GM18870 (cell line): Measurements from ENCODE around the gene SRCIN1.

Experiments used
- ATAC-seq: cut with Tn5 transposase; IDR thresholded peaks from one replicate; pipeline ENCODE4 v1.9.1; 2021; ENCODE audit warnings: moderate library complexity; ENCODE audit not compliant: unreplicated experiment

The SRCIN1 gene

DNA sequence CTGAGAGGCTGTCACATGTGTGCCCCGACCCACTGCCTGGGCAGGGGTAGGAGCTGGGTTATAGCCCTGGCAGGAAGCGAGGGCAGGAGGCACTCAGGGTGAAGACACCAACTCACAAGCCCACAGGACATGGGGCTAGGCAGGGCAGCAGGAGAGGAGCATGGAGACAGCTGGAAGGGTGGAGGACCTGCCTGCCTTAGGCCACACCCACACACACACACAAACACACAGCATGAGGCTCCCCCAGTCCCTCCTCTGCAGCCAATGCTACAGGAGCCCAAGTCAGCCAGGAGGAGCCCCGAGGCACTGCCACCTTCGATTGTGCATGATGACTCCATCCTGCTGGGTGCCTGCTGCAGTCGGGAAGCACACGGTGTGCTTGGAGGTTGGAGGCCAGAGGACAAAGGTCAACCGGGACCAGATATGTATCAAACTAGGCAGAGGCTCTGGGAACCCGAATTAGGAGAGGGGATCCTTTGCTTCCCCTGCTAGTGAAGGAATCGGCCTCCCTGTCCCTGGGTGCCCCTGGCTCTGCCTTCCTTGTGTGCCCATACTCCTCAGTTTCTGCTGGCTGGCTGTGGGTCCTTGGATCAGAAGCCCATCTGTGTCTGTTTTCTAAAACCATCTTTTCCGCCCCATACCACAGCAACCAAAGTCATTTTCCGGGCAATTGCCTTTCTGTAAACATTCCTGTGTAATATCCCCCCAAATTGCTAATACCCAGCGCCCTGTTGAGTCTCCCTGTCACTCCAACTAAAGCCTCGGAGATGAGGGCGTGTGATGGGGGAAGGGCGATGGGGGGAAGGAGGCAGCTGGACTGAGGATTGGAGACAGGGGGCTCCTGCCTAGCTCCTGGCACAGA lies 20.5 kb downstream of the SRCIN1 start:
- ATAC-seq: no peak

DNA sequence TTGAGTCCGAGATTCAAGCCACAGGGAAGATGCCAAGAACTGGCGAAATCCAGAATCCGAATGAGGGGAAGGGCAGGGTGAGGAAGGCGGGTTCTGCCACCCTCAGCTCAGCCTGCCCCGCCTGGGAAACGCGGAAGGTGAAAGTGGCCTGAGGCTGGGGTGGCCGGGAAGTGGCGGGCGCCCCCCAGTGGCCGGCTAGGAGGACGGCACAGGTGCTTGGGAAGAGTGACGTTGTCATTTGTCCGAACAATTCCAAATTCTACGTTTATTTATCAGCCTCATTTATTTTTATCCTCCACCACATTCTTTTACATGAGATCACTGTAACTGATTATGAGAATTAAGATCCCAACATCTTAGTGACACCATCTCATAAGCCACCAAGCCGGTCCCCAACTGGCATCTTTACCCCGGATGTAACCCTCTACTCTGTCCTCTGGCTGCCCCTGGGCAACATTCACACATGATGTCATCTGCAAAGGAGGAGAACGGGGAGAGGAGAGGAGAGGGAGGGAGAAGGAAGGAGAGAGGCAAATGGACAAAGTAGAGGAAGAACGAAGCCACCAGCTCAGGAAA lies 21.3 kb downstream of the SRCIN1 start:
- ATAC-seq: no peak

GRCh38 chr17:38583828-38584349 lies 21.9 kb downstream of the SRCIN1 start:
- no peak for ATAC-seq

- no peak for ATAC-seq
Measured at GRCh38 chr17:38583176-38583575, 22.6 kb downstream of the SRCIN1 start.

DNA sequence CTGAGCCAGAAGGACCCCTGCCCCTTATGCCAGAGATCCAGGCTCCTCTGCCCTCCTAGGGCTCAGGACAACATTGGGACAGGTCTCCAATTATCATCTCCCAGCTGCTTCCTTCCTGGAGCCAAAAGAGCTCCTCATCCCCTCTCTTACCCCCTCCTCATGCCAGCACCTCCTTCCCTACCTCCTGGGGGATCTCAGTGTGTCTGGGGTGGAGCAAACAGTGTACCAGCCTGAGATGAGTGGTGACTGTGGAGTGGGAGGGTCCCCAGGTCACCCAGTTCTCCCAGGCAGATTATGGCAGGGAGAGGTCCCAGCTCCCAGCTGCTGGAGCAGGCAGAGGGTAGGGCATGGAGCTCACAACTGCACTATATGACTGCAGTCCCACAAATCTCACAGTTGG lies 23.7 kb downstream of the SRCIN1 start:
- no peak for ATAC-seq

GRCh38 chr17:38579934-38580333 lies 25.8 kb downstream of the SRCIN1 start:
- ATAC-seq: no peak

DNA sequence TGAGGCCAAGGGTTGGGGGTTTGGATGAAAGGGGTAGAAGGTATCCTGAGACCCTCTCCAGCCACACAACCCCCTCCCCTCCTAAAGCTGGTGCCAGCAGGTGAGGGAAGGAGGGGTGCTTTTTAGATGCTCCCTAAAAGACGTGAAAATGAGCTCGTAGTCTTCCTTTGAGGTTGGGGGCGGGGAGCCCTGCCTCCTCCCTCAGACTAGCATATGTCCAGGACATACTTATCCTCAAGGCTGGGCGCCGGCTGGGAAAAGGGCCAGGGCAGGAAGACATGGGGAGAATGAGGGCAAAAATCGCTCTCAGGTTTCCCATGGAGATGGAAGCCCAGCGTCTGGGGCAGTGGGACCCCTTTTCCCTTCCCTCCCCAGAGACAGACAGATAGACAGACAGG lies 26.7 kb downstream of the SRCIN1 start:
- ATAC-seq: no peak

DNA sequence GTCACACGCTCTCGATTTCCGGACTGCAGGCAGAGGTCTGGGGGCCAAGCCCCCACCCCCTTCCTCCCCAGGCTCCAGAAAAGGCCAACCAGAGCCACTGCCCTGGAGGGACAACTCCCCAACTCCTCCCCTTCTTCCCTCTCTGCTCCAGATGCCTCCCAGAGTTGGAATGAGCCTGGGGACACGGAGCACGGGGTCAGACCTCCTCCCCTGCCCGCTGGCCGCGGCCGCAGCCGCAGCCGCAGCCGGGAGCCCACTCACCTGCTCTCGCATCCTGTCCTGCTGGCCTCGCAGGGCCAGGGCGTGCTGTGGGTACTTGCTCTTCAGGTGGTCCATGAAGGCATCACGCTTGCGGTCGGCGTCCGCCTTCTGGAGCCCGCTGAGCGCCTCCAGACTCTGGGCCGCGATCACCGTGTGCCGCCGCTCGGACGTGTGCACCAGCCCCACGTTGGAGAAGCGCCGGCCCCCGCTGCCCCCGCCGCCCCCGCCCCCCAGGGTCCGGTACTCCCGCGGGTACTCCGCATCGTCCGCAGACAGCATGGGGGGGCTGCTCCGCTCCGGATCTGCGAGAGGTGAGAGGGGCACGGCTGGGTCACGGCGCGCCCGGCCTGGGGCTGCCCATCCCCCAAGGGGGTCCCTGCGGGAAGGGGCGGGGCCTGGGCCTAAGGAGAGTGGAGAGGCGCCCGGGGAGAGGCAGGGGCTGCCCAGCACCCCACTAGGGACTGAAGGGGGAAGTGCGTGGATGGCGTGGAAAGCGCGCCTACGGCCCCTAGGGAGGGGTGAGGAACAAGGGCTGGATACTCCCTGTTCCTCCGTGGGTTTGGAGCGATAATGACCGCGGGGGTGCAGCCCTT lies 27.3 kb downstream of the SRCIN1 start:
- ATAC-seq: no peak

GRCh38 chr17:38577645-38578173 lies 28.0 kb downstream of the SRCIN1 start:
- no peak for ATAC-seq

DNA sequence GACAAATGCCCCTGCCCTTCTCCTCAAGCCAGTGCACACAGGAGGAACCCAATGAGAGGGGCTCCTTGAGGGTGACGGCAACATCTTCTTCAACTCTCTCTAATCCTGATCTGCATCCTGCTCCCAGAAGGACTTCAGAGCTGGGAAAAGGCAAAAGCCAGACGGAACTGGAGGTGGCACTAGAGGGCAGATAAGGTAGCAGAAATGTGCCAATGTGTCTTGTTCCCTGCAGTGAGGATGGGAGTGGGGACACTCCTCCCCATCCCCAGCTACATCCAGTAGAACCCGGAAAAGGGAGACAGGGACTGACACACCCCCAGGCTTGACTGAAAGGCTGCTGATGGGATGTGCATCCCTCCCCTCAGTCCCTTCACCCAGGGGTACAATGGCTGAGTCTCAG lies 28.5 kb downstream of the SRCIN1 start:
- ATAC-seq: no peak

- ATAC-seq: no peak
Measured at GRCh38 chr17:38575781-38576180, 30.0 kb downstream of the SRCIN1 start.

DNA sequence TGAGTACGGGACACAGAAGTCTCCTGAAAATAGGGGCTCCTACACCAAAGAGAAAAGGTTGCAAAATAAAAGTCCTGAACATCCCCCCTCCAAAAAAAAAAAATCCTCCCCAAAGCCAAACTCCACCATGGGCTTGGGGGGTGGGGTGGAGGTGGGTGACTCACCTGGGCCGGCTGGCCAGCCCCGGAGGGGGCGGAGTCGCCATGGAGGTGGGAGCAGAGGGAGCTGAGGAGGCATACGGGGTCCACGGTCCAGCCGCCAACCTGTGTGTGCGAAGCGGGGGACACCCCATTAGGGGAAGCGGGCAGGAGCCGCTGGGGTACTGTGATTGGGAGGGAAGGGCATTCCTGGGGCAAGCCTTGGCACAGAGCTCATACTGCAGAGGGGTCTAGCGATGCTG lies 31.0 kb downstream of the SRCIN1 start:
- no peak for ATAC-seq

GRCh38 chr17:38572669-38573365 lies 32.9 kb downstream of the SRCIN1 start:
- no peak for ATAC-seq

DNA sequence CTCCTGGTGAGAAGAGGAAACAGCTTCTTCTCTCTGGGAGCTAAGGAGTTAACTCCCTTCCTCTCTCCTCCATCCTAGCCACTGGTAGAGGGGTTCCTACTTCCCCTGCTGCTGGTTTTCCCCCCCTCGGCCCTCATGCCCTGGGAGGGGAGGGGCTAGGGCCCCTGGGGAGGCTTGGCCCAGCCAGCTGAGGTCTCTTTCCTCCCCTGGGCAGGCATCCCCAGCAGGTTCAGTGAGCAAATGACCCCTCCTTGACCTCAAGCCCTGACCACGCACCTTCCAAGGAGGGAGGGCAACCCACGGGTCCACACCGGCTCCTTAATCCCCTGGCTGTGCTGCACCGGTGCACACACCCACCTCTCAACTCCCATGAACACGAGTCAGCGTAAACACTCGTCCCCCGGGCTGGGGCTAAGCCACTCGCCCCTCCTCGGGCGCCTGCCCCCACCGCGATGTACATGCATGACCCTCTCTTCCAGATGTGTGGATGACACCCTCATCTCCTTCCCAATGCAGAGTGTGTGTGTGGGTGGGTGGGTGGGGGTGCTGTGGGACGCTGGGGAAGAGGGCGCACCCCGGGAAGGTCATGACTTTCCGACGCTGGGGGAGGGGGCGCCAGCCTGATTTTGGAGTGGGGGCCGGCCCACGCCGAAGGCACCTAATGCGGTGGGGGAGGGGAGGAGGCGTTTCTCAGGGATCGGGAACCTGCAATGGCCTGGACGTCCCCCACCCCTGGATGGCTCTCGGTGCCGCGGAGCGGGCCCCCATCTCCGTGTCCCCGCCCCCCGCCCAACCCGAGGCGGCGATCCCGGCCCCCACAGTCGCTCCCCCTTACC lies 33.7 kb downstream of the SRCIN1 start:
- no peak for ATAC-seq

- ATAC-seq: no peak
Measured at GRCh38 chr17:38569701-38570512, 35.8 kb downstream of the SRCIN1 start.

GRCh38 chr17:38568845-38569510 lies 36.8 kb downstream of the SRCIN1 start:
- ATAC-seq: no peak

DNA sequence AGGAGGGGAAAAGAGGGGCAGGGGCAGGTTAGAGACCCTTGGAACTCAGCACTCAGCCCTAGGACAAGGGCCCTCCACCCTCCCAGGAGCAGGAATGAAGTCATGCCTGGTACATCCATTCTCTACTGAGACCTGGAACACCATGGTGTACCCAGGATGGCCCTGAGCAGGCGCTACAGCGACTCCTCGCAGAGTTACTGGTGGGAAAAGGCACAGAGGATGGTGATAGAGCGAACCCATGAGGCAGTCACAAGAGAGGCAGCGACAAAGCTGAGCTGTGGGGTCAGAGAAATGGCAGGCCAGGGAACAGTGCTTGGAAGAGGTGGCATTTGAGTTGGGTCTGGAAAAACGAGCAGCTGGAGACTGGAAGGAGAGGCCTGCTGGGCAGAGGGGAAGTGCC lies 37.5 kb downstream of the SRCIN1 start:
- no peak for ATAC-seq

DNA sequence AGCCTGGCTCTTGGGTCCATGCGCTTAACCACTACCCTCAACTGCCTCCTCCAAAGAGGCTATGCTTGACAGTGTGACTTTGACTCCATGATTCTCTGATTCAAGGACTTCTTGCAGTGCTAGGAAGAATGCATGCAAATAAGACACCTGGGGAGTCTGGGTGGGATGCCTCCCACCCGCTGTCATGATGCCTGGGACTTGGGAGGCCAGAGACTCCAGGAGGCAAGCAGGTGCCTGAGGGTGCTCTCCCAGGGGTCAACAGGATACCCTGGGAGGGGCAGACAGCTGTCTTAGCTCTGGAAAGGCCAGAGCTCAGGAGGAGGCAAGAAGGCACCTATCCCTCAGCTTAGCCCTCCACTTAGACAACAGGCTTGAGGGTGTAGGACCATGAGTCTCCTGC lies 38.4 kb downstream of the SRCIN1 start:
- ATAC-seq: no peak
